Cardiac muscle cell (in vitro differentiated cells and primary cell): ENCODE measurements around the gene RET. TPM values are rescaled to one million over a fixed set of nuclear protein-coding genes. Genes with fewer than 3 reads are reported as not detected.

Experiments
- DNase-seq, 2 donors: peaks; one replicate each; pipeline versions ENCODE4 v3.0.0 to v3.0.0-alpha.2; 2010 to 2017; ENCODE audit warnings: low read depth in 1 of 2, low spot score in 1 of 2
- H3K27ac ChIP-seq: fragments of 200-600 bp; sonication (generic); 2 replicates; pipeline ENCODE4 v1.5.1; 2016
- H3K27me3 ChIP-seq: fragments of 200-600 bp; sonication (generic); 2 replicates; pipeline ENCODE4 v1.6.0; 2016; ENCODE audit warnings: control low read depth
- H3K36me3 ChIP-seq: fragments of 200-600 bp; sonication (generic); 2 replicates; pipeline ENCODE4 v1.5.1; 2016; ENCODE audit warnings: control low read depth
- H3K4me1 ChIP-seq: fragments of 200-600 bp; sonication (generic); 2 replicates; pipeline ENCODE4 v1.8.1; 2017; ENCODE audit warnings: low read depth, mild to moderate bottlenecking, mixed run types
- H3K4me3 ChIP-seq: fragments of 200-600 bp; sonication (generic); 2 replicates; pipeline ENCODE4 v1.5.1; 2016; ENCODE audit warnings: mild to moderate bottlenecking
- H3K9me3 ChIP-seq: fragments of 200-600 bp; sonication (generic); 2 replicates; pipeline ENCODE4 v1.5.1; 2017; ENCODE audit warnings: low read depth, mild to moderate bottlenecking, control low read depth
- polyA plus RNA-seq: library from polyadenylated mRNA; unstranded; fragments of >200 nt; fragmentation: Nextera tagmentation; extraction: Ambion mirVana; gene quantifications from 2 replicates; pipeline ENCODE4 v1.2.1, GENCODE V29; 2016
- total RNA-seq: library from RNA; depleted of rRNA; stranded (reverse); fragments of >200 nt; gene quantifications from 2 replicates; pipeline ENCODE4 v1.2.3, GENCODE V29; 2016
- TF ChIP-seq, protein P1 (sequence below): IDR thresholded peaks from 2 replicates; pipeline ENCODE4 v1.5.1; 2012; ENCODE audit warnings: low read depth, mild to moderate bottlenecking, low read length

The RET gene
- total and polyA plus RNA-seq, 2 experiments from 2014 or later, result 0.09 TPM; not detected in 1

GRCh38 chr10:43167498-43167889 lies 90.6 kb downstream of the RET start:
- TF ChIP-seq, protein P1, sequence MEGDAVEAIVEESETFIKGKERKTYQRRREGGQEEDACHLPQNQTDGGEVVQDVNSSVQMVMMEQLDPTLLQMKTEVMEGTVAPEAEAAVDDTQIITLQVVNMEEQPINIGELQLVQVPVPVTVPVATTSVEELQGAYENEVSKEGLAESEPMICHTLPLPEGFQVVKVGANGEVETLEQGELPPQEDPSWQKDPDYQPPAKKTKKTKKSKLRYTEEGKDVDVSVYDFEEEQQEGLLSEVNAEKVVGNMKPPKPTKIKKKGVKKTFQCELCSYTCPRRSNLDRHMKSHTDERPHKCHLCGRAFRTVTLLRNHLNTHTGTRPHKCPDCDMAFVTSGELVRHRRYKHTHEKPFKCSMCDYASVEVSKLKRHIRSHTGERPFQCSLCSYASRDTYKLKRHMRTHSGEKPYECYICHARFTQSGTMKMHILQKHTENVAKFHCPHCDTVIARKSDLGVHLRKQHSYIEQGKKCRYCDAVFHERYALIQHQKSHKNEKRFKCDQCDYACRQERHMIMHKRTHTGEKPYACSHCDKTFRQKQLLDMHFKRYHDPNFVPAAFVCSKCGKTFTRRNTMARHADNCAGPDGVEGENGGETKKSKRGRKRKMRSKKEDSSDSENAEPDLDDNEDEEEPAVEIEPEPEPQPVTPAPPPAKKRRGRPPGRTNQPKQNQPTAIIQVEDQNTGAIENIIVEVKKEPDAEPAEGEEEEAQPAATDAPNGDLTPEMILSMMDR, result no peak
- Histone ChIP-seq H3K27me3 (no peaks in the 10 kb centered on the region), H3K4me3 (no peak overlapping the region), H3K36me3 (no peaks in the 10 kb centered on the region), H3K4me1 (peaks cover 14% of the 10 kb centered on the region), H3K27ac (no peak overlapping the region), H3K9me3 (no peaks in the 10 kb centered on the region)
- no peak for DNase-seq

GRCh38 chr10:43170491-43170890 lies 93.6 kb downstream of the RET start:
- peaks cover 14% of the 10 kb centered on the region for H3K4me1 ChIP-seq
- H3K27me3 ChIP-seq, result no peaks in the 10 kb centered on the region
- DNase-seq, result peak; percentile 11 to 27
- no peaks in the 10 kb centered on the region for H3K36me3 ChIP-seq
- TF ChIP-seq, protein P1, result peak; percentile 34
- H3K27ac ChIP-seq, result no peak overlapping the region
- no peaks in the 10 kb centered on the region for H3K9me3 ChIP-seq
- no peak overlapping the region for H3K4me3 ChIP-seq

DNA sequence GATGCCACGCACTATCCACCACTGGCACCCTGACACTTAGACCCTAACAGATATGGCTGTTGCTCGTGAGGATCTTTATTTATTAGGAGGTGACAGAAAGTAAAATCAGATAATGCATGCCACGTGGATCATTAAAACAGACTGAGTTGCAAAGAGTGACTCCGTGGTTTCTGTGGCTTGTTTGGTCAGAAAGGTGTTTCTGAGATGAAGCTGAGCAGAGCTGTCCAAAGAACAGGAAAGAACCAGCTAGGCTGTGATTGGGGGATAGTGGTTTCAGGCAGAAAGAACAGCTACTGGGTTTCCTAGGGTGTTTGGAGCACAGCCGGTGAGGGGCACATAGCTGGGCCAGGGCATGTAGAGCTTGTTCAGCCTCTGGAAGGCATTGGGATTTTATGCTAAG lies 95.8 kb downstream of the RET start:
- Histone ChIP-seq H3K9me3 (no peaks in the 10 kb centered on the region), H3K27ac (peak overlapping the region; percentile 64)

GRCh38 chr10:43173120-43173519 lies 96.3 kb downstream of the RET start:
- Histone ChIP-seq H3K27ac (peak overlapping the region; percentile 64), H3K27me3 (no peaks in the 10 kb centered on the region), H3K4me3 (no peak overlapping the region), H3K9me3 (no peaks in the 10 kb centered on the region), H3K36me3 (peaks cover 15% of the 10 kb centered on the region), H3K4me1 (peaks cover 14% of the 10 kb centered on the region)
- TF ChIP-seq, protein P1, result no peak
- DNase-seq, result peak in 1 of 2 donors; percentile 8

More for the DNA sequence above, 95.8 kb downstream of the RET start:
- H3K4me1 ChIP-seq, result peaks cover 14% of the 10 kb centered on the region
- H3K4me3 ChIP-seq, result no peak overlapping the region
- TF ChIP-seq, protein P1, result no peak
- no peaks in the 10 kb centered on the region for H3K27me3 ChIP-seq
- peaks cover 13% of the 10 kb centered on the region for H3K36me3 ChIP-seq
- DNase-seq, result peak in 1 of 2 donors; percentile 6

GRCh38 chr10:43174969-43175368 lies 98.1 kb downstream of the RET start:
- Histone ChIP-seq H3K4me1 (peaks cover 4% of the 10 kb centered on the region), H3K36me3 (peaks cover 15% of the 10 kb centered on the region), H3K27ac (no peak overlapping the region), H3K27me3 (no peaks in the 10 kb centered on the region), H3K9me3 (no peaks in the 10 kb centered on the region), H3K4me3 (no peak overlapping the region)
- DNase-seq, result no peak
- TF ChIP-seq, protein P1, result no peak

GRCh38 chr10:43176271-43176670 lies 99.4 kb downstream of the RET start:
- DNase-seq, result no peak
- peaks cover 15% of the 10 kb centered on the region for H3K36me3 ChIP-seq
- TF ChIP-seq, protein P1, result no peak
- H3K4me1 ChIP-seq, result peaks cover 4% of the 10 kb centered on the region
- no peaks in the 10 kb centered on the region for H3K9me3 ChIP-seq
- no peaks in the 10 kb centered on the region for H3K27me3 ChIP-seq
- no peak overlapping the region for H3K27ac ChIP-seq
- H3K4me3 ChIP-seq, result no peak overlapping the region
